ENCODE measurements around the gene ENOX1.

ENOX1 gene

GRCh38 chr13:43737392-43737923 is 49.3 kb downstream of the ENOX1 start:
- no peak for DNase-seq

GRCh38 chr13:43732726-43733125 is 54.0 kb downstream of the ENOX1 start:
- no peak for DNase-seq

- DNase-seq: no peak
Measured at GRCh38 chr13:43731296-43731695, 55.5 kb downstream of the ENOX1 start.

- no peak for DNase-seq
Measured at GRCh38 chr13:43730642-43731041, 56.1 kb downstream of the ENOX1 start.

- no peak for DNase-seq
Measured at GRCh38 chr13:43728421-43728820, 58.4 kb downstream of the ENOX1 start.

- no peak for DNase-seq
Measured at GRCh38 chr13:43727856-43728255, 58.9 kb downstream of the ENOX1 start.

GRCh38 chr13:43725460-43725859 is 61.3 kb downstream of the ENOX1 start:
- DNase-seq: no peak

- DNase-seq: no peak
Measured at GRCh38 chr13:43720780-43721397, 65.9 kb downstream of the ENOX1 start.

- DNase-seq: no peak
Measured at GRCh38 chr13:43698758-43699157, 88.0 kb downstream of the ENOX1 start.

- no peak for DNase-seq
Measured at GRCh38 chr13:43698009-43698408, 88.8 kb downstream of the ENOX1 start.

GRCh38 chr13:43697323-43697722 is 89.4 kb downstream of the ENOX1 start:
- no peak for DNase-seq

GRCh38 chr13:43694146-43694664 is 92.6 kb downstream of the ENOX1 start:
- DNase-seq: no peak

- DNase-seq: no peak
Measured at GRCh38 chr13:43693639-43694038, 93.1 kb downstream of the ENOX1 start.

GRCh38 chr13:43688227-43688907 is 98.4 kb downstream of the ENOX1 start:
- no peak for DNase-seq

GRCh38 chr13:43687038-43687437 is 99.7 kb downstream of the ENOX1 start:
- no peak for DNase-seq

- DNase-seq: no peak
Measured at GRCh38 chr13:43686557-43686956, 100.2 kb downstream of the ENOX1 start.

GRCh38 chr13:43684963-43685725 is 101.6 kb downstream of the ENOX1 start:
- no peak for DNase-seq

GRCh38 chr13:43682701-43683100 is 104.1 kb downstream of the ENOX1 start:
- no peak for DNase-seq

GRCh38 chr13:43676320-43676719 is 110.5 kb downstream of the ENOX1 start:
- DNase-seq: no peak

- DNase-seq: no peak
Measured at GRCh38 chr13:43675577-43675976, 111.2 kb downstream of the ENOX1 start.

- DNase-seq: no peak
Measured at GRCh38 chr13:43669964-43670363, 116.8 kb downstream of the ENOX1 start.

- DNase-seq: no peak
Measured at GRCh38 chr13:43669101-43669500, 117.7 kb downstream of the ENOX1 start.

GRCh38 chr13:43666403-43666802 is 120.4 kb downstream of the ENOX1 start:
- no peak for DNase-seq

- DNase-seq: no peak
Measured at GRCh38 chr13:43665388-43665787, 121.4 kb downstream of the ENOX1 start.
